HG02588 (cell line): Measurements from ENCODE around the gene HADH.
A peak's percentile ranks its signal among the peaks of the same experiment; 100 is the strongest.
"Not testable (repeated sequence)": the region's sequence is repeated elsewhere in the genome, so short reads cannot be mapped to it uniquely, and the experiment has no call there.

Source experiments
- ATAC-seq: cut with Tn5 transposase; IDR thresholded peaks from one replicate; pipeline ENCODE4 v1.9.1; 2021; ENCODE audit warnings: mild to moderate bottlenecking, moderate library complexity; ENCODE audit not compliant: unreplicated experiment

The HADH gene

DNA sequence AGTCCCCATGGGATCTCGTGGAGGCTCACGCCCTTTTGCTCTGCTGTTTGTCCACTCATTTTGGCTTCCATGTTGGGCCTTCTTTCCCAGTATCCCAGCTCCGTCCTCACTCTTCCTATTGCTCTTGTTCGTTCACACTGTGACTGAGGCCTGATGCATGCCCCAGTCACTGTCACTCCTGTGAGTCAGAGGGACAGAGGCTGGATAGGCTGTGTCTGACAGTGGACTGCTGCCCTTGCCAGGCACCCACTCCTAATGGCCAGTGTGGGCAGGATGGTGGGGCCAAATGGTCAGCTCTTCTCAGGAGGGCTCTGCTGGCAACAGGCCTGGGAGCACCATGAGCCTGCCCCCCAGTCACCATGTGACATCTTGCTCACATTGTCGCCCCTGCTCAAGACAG, 40.0 kb downstream of the HADH start:
- ATAC-seq, result no peak

DNA sequence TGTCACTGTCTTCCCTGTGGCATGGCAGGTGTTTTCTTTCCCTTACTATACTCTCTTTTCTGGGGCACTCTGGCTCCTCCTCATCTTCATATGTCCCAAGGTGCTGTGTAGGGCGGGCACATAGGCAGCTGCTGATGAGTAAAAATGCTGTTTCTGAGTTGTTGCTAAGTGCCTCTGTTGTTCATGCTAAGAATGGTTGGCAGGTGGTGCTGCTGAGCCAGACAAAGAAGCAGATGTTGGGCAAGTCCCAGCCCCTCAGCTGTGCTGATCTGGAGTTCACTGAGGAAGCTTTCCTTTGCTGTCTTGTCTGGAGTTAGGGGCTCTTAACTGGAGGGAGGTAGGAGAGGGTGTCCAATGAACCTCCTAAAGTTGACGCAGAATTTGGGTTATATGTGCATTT, 40.6 kb downstream of the HADH start:
- ATAC-seq, result peak; percentile 95

DNA sequence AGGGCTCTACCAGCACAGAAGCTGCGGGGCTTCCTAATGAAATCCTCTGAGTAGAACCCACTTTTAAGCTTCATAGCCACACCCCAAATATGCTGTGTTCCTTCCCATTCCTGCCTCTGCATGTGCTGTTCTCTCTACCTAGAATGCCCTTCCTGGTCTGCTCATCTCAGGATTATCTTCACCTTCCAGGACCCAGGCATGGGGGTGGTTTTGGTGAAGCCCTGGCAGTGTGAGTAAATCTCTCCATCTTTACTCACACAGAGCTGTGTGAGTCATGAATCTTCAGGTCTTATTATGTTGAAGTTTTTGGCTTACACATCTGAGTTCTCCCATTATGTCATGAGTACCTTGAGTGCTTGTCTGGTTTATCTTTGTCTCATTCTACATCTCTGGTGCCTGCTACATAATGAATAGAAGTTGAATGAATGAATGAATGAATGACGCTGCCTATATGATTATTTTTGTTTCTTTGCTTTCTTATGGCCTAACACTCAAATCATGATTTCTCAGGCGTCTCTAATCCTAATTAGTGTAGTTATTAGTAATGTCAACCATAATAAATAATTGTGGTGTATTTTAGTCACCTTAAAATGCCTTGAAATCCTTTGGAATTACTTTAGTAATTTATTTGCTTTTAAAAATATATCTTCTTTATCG, 41.9 kb downstream of the HADH start:
- no peak for ATAC-seq

DNA sequence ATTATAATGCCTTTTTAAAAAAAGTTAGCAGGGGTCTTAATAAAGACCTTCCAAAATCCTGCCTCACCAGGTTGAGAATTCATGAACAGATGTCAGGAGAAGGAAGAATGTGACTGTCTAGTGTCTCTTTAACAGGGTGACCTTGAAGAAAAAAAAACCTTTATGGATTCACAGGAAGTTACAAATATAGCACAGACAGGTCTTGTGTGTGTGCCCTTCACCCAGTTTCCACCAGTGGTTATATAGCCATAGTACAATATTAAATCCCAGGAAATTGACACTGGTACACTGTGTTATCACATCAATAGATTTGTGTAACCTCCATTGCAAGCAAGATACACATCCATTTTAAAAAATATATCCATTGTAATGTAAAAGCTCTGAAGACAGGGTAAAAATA, 43.7 kb downstream of the HADH start:
- ATAC-seq, result no peak

DNA sequence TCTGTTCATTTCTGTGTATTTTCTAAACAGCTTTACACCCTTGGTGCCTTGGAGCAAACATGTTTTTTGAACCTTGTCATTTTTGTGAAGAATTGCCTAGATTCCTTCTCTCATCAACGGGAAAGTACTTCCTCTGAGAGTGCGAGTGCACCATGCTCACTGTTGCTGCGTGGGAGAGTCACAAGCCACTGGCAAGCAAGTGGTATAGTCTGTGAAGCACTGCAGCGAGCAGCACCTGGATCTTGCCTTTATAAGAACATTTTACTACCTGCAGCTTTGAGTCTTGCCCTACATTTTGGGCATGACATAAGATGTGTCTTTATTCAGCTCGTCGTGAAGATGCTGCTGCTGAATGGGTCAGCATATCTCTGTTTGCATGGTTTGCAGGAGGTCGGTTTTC, 44.9 kb downstream of the HADH start:
- ATAC-seq, result no peak

DNA sequence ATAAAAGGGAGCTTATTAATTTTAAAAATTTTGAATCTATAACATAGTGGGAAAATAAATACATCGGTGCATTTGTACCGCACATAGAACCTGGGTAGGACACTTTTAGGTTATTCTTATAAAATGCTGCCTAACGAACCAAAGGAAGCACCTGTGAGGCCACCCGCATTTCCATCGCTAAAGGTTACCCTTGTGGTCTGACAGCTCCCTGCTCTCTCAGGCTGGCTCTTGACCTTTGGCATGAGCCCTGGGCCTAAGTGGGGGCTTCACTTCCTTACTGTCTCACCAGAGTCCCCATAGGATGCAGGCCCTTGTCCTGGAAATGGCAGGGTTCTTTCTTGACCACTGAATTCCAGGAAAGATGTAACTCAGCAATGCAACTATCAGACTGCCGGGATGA, 46.0 kb downstream of the HADH start:
- no peak for ATAC-seq

DNA sequence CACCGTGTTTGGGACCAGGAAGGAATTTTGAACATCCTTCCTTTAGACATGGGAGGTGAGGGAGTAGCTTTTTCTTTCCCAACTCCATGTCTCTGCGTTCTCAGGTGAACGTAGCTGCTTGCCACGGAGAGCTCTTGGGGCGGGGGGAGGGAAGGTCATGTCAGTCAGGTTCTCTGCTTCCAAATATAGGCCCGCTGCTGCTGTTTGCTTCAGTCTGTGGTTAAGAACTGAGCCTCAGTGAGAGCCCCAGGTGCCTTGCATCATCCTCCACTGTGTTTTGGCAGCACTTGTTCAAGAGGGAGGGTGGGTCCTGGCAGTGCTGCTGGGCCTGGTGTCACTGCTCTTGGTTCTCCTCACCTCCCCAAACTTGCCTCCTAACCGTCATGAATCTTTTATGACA, 46.5 kb downstream of the HADH start:
- peak; percentile 93 for ATAC-seq

DNA sequence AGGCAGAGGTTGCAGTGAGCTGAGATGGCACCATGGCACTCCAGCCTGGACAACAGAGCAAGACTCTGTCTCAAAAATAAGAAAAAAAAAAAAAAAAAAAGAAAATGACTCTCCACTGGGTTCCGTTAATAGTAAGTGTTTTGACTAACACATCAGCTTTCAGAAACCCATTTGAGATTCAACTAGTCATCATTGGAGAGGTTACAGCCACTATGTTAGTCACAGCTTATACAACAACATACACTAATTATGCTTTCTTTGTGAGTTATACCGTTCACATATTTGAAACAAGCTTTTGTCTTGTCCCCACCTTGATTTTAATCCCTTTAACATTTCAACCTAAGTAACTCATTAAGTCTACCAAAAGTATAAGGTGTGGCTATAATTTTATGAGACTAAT, 48.2 kb downstream of the HADH start:
- no peak for ATAC-seq

DNA sequence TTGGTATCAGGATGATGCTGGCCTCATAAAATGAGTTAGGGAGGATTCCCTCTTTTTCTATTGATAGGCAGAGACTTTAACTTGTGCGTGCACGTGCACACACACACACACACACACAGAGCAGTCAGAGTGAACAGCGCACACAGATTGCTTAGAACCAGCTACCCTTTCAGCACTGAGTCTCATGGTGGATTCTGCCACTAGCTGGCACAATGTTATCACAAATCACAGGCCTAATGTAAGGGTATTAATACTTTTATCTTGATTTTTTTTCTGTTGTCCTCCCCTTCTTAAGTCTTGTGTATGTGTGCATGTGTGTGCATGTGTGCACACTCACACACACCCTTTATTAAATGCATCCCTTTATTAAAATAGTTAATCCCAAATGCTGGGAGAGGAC, 53.2 kb downstream of the HADH start:
- no peak for ATAC-seq

DNA sequence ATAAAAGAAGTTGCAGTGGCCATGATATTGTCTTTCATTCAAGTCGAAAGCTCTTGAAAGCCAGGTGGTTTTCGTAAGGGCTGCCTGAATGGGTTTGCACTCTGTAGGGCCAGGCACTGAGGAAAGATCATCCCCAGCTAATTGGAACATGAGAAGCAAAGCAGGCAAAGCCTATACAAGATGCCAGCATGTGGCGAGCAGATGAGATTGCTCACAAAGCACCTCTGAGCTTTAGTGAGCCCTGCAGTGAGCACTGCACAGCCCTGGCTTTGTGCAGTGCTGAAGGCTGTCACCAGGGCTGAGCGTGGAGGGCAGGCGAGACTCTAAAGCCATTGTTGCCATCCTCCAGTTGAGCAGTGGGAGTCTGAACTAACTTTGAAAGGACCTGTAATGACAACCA, 53.8 kb downstream of the HADH start:
- no peak for ATAC-seq

DNA sequence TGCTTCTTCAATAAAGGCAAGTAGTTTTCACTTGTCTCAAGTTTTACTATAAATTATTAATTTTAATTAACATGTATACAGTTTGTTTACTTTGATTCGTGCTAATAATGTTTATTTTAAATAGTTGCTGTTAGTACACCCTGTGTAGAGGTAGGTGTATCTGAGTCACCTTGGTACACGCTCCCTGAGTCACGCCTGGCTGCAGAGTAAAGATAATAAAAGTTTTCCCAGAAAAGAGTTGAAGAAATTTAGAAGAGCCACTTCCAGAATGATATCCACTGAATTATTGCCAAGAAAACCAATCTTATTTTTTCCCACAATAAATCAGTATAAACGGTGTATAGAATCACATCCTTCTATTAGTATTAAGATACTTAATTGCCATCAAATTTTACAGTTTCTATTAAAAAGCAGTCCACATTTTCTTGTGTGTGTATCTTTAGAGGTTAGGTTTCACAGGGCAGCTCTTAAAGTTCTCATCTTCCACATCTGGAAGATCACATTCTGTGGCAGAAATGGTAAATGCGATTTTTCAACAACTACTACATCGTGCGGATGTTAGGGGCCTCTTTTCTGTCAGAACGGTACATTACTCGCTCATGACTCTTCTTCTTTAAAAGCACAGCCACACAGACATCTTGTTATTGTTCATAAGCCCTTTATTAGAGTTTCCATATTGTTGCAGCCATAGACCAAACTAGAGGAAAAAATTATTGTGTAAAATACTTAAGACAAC, 55.4 kb downstream of the HADH start:
- no peak for ATAC-seq

DNA sequence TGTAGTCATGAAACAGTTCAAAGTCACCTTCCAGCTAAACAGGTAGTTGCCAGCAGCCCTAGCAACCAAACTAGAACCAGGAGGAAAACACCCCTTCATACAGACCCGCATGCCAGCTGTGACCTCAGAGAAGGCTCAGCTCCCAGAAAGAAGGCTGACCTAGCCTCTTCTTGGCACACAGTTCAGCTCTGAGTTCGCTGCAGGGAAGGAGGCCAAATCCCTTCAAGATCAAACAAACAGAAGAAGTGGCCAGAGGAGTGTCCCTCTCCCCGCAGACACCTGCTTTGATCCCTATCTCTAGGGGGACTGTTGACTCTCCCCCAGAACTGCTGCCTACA, 56.0 kb downstream of the HADH start:
- no peak for ATAC-seq

DNA sequence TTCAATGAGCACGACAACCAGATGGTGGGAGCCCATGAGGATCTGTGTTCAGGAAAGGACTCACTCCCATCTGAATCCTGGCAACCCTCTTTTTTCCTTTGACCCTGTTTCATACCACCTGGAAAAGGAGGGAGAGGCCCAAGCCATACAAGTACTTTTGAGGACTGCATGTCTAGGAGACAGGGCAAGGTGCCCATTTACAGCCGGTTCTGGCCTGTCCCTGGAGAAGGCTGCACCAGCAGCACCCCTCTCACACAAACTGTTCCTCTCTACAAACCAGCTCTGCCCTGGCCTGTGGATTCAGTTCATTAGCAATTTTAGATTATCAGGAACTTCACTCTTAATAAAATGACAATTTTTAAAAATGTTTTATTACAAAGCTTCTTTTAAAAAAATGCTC, 57.5 kb downstream of the HADH start:
- no peak for ATAC-seq

DNA sequence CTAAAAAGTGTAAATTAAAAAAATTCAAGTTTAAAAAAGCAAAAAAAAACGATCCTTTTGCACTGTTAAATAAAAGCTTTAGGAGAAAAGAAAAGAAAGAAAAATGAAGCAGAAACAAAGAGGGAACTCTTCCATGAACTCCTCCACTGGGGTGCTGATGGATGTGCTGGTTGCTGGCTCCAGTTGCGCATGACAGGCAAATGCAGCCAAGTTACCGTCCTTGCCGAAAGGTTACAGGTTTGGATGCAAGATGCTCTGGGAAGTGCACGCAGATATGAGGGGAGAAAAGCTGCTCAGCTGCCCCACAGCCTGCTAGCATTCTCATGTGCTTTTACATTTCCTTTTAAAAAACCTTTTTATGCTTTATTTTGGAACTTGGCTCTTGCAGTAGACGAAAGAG, 58.5 kb downstream of the HADH start:
- no peak for ATAC-seq

DNA sequence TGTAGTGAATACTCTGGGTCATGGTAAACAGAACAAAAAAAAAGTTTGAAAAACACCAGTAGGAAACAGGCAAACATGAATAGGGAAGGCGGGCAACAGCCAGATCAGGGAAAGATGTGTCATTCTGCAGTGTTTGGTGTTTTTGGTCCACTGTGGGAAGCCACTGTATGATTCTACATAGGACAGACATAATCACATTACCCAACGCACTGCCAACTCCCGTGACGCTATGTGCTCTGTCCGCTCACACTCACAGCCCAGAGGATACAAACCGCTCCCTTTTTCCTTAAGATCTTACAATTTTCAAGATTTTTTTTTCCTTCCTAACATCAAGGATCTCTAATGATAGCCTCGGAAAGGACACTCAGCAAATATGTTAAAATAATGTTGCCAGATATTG, 59.3 kb downstream of the HADH start:
- ATAC-seq, result no peak

DNA sequence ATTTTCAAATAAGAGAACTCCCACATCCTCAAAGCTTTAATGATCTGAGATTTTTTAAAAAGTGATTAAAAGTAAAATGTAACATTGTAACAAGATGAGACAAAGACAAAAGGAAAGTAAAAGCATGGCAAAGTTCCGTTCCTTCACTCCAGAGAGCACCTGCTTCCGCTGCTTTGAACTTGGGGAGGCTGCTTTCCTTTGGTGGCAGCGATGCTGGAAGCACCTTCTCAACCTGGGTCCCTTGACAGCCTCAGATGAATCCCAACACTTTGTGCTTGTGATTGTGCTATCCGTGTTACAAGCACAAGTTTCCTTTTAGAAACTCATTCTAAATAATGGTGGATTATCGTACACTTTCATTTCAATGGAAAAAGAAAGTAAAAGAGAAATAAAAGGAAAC, 59.7 kb downstream of the HADH start:
- ATAC-seq, result no peak

DNA sequence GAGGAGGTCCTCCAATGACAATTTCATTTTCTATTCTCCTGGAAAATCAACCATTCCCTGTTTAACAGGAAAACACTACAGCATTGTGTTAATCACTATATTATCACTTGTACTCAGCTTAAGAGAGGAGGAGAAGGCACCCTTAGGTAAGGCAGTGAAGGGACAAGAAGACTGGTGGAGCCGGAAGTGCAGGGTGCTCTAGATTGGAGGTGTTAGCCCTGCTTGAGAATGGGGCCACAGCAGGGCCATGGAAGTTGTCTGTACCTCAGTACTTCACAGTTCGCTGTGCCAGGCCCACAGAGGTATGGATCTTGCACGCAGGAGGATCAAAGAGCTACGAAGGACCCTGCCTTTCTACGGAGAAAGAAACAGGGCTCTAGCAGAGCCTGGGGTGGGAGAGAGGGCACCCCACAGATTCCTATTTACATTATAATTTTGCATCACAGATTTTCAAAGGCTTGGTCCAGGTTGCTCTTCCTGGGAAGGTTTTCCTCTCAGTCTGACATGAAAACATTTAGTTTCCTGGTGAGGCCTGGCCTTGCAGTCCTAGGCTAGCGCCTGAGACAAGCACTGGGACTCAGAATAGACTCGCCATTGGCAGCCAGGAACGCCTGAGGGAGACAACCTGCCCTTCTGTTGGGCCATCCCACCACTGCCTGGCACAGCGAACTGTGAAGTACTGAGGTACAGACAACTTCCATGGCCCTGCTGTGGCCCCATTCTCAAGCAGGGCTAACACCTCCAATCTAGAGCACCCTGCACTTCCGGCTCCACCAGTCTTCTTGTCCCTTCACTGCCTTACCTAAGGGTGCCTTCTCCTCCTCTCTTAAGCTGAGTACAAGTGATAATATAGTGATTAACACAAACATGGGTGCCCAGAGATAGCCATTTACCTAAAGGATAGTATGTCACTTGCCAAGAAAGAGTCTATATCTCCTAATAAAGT, 60.8 kb downstream of the HADH start:
- not testable (repeated sequence) for ATAC-seq

DNA sequence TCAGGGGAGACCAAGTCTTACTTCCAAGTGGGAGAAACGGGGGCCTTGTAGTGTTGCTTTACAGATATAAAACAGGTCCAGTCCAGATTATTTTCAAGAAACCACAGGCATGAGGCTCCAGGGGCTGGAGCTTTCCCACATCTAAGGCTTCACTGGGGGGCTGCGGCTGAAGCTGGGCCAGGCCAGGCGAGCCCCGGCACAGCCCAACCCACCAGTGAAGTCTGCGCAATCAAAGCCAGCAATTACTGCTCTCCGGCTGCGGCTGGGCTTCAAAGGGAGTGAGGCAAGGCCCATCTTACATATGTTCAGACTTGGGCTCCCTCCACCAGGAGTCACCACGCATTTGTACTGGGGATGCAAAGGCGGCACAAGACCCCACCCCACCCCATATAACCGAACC, 61.7 kb downstream of the HADH start:
- no peak for ATAC-seq

DNA sequence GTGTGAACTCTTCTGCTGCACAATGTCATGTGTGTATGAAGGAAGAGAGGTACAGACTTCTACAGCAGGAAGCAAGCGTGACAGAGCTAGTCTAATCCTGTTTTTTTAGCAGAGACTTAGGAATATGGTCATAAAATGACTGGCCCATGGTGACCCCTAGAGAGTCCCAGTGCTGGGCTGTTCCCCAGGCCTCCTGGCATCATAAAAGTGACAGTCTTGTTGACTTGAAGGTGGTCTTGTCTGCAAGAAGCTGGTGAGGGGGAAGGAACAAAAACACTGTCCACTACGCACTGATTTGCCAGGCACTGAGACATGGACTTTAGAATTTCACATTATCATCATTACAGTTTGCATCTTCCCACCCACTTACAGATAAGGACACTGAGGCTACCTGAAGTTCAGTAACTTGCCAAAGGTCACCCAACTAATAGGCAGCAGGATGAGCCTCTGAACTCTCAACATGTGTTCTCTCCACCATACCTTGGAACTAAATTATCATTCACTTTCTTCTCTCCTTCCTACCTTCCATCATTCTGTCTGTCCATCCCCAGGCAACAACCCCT, 63.0 kb downstream of the HADH start:
- peak; percentile 6 for ATAC-seq

DNA sequence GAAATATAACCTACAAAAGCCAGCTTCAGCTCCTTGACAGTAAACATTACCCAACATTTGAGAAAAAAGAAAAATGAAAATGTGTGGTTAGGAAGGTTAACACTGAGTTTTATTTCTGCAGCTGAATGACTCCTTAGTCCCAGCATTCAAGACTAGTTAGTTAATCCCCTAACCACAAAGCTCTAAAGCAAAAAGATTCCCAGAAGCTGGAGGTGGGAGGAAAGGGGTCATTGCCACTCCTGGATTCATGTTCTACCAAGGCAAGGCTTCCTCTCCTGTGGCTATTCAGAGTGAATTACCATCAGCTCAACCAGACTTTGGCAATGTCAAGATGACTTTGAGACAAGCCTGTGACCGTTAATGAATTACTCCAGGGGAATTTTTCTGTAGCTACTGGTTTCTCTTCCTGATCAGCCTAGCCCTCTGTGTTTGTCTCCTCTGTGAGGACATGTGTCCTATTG, 63.6 kb downstream of the HADH start:
- peak; percentile 95 for ATAC-seq

DNA sequence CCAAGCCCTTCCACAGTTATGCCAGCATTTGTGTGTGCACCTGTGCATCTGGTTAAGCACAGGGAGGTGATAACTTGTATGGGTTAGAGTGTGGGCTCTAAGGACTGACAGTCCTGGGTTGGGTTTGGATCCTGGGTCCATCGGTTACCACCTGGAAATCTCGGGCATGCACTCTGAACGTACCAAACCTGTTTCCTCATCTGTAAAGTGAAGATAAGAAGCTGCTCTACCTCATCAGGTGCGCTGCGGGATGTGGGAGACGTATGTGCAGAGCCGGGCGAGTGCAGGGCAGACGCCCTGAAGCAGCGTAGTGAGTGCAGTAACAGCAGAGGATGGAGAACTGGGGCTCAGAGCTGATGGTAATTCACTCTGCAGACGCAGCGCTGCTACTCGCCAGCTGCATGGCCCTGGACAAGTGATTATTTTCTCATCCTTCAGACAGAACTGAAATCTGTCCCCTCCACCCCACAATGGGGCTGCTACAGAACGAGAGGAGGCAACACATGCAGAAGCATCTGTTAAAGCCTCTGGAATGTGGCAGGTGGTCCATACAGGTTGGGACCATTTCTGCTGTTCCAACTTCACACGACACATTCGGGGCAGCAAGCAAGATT, 64.4 kb downstream of the HADH start:
- no peak for ATAC-seq
